GM18951 (cell line): ENCODE measurements around the gene PRR16.

Experiments used
- POLR2A ChIP-seq: IDR thresholded peaks from 4 replicates; pipeline ENCODE4 v1.6.1; 2011; ENCODE audit warnings: mild to moderate bottlenecking; ENCODE audit not compliant: insufficient read length, insufficient read depth; ENCODE audit errors: extremely low read depth
- in situ Hi-C: fragments of 300-500 bp; cut with MboI; formaldehyde crosslinking; loops from one replicate; pipeline ENCODE4 v1.12.0; 2022; ENCODE audit warnings: low sequenced_read_pairs, mixed read lengths, inconsistent platforms; ENCODE audit not compliant: unreplicated experiment

The PRR16 gene

GRCh38 chr5:120471971-120472370 lies 7.9 kb downstream of the PRR16 start:
- in situ Hi-C loops = loop anchor here (25.0 kb wide), 1 partner anchor 1010 kb away; the partner anchor contains the start of gene HSD17B4

DNA sequence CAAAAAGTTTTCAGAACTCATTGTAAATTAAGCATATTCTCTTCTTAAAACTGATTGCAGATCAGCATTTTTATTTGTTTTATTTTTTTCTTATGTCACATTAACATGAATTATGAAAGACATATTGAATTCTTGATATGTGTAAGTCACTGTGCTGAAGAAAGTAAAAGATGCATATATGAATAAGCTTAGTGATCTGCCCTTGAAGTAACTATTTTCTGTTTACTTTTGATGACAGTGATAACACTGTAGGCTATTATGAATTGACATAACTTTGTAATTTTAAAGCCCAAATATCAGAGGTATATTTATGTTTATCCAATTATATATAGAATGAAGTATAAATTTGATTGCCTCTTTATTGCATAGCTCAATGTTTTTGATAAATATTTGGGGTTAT lies 8.8 kb downstream of the PRR16 start:
- TF ChIP-seq POLR2A = no peak
- in situ Hi-C loops = loop anchor here (25.0 kb wide), 1 partner anchor 1011 kb away; the partner anchor contains the start of gene HSD17B4

More at GRCh38 chr5:120471971-120472370, 7.9 kb downstream of the PRR16 start:
- no peak for TF ChIP-seq POLR2A

GRCh38 chr5:120473332-120473731 lies 9.2 kb downstream of the PRR16 start:
- in situ Hi-C loops = loop anchor here (25.0 kb wide), 1 partner anchor 1011 kb away; the partner anchor contains the start of gene HSD17B4

GRCh38 chr5:120476063-120476462 lies 12.0 kb downstream of the PRR16 start:
- in situ Hi-C loops = no loop called here
- TF ChIP-seq POLR2A = no peak

More at GRCh38 chr5:120473332-120473731, 9.2 kb downstream of the PRR16 start:
- TF ChIP-seq POLR2A = no peak

- in situ Hi-C loops = no loop called here
- TF ChIP-seq POLR2A = no peak
These were observed 15.0 kb downstream of the PRR16 start for GRCh38 chr5:120479066-120479465.

- in situ Hi-C loops = no loop called here
- TF ChIP-seq POLR2A = no peak
These were observed 35.9 kb downstream of the PRR16 start for GRCh38 chr5:120499876-120500563.

DNA sequence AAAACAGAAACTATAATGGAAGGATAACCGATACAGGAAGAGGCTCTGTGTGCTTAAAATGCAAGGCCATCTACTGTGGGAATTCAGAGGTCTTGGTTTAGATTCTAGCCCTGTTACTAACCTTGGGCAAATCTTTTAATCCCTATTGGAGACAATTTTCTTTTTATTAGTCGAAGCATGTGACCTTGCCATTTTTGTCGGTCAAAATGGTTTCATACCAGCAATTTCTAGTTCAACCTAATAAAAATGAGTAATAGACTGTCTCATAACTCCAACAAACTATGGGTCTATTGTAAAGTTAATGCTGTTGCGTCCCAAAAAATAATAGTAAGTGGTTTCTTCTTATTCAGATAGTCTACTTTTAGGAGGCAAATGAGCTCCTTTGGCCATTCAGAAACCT lies 38.4 kb downstream of the PRR16 start:
- in situ Hi-C loops = no loop called here
- TF ChIP-seq POLR2A = no peak

DNA sequence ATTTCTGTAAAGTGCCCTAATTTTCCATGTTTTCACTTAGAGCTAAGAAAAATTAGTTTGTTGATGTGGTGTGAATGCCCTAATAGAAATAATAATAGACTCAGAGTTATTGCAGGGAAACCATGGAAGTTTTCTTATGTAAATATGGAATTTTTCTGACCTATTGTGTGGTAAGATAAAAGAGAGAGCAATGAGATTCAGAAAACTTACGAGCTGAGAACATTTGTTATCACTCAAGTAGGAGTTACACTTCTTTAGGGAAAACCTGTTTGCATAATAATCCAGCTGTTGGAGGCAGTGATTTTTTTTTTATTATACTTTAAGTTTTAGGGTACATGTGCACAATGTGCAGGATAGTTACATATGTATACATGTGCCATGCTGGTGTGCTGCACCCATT lies 39.2 kb downstream of the PRR16 start:
- no peak for TF ChIP-seq POLR2A
- in situ Hi-C loops = no loop called here

DNA sequence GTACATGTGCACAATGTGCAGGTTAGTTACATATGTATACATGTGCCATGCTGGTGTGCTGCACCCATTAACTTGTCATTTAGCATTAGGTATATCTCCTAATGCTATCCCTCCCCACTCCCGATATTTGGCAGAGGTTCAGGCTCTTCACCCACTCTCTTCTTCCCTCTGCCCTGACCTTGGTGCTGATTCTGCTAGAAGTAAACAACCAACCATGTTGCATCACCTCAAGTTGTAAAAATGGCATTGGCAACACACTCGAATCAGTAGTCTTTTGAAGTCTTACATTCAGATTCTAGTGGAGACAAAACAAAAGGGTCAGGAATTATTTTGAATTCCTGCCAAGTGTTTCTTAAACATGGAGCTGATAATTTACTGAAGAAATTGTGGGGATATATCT lies 40.0 kb downstream of the PRR16 start:
- no peak for TF ChIP-seq POLR2A
- in situ Hi-C loops = no loop called here

DNA sequence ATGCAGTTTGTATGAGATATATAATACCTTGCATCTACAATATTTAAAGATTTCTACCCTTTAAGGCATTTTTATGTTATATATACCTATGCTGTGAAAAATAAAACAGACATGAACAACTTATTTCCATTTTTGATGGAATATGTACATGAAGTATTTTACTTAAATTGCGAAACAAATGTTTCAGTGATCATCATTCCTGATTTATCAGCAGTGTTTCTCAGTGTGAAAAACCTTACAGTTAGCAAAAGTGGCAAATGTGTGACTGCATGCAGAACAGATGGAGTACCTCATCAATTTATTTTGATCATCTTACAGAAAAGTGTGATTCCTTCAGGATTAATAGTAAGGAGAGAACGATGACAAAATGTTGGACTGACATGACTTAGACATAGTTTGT lies 43.1 kb downstream of the PRR16 start:
- in situ Hi-C loops = no loop called here
- no peak for TF ChIP-seq POLR2A

DNA sequence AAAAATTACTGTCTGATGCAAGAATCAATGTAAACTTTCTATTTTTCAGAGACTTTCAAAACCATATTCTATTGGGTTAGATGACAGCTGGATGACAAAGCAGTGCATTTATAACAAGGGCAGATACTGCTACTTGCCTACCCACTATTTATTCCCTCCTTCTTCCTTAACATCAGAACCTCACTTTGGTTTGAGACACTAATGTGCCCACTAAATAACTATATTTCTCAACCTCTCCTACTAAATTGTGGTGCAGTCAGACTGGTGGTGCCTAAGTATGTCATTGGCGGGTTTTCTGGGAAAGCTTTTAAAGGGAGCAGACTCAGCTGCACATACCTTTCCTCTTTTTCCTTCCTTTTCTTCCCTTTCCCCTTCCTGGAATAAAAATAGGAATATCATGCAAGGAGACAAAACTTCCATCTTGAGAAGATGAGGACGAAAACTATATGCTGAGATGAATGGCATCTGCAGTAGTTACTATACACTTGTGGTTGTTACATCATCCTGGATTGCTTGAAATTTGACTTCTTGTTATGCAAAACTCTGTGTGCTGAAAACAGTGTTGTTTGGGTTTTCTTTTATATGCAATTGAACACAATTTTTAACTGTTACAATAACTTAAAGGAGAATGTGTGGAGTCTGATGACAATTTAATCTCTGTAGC lies 43.8 kb downstream of the PRR16 start:
- in situ Hi-C loops = no loop called here

DNA sequence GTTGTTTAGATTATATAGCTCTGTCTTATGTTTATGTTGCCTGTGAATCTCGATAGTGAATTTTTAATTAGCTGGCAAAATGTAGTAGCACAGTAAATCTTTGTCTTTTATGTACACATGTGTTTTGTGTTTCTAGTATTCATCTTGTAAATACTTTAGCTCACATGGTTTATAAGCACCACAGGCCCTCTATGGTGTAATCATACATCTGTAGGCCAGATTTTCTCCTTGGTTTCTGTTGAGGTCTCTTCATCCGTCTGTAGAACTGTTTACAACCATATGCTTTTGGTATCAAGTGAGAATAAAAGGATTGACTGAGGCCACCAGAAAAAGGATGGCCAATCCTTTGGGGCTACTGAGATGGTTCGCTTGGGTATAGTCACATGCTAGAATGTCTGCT lies 45.0 kb downstream of the PRR16 start:
- in situ Hi-C loops = no loop called here
- TF ChIP-seq POLR2A = no peak

More for the DNA sequence above, 43.8 kb downstream of the PRR16 start:
- TF ChIP-seq POLR2A = no peak

DNA sequence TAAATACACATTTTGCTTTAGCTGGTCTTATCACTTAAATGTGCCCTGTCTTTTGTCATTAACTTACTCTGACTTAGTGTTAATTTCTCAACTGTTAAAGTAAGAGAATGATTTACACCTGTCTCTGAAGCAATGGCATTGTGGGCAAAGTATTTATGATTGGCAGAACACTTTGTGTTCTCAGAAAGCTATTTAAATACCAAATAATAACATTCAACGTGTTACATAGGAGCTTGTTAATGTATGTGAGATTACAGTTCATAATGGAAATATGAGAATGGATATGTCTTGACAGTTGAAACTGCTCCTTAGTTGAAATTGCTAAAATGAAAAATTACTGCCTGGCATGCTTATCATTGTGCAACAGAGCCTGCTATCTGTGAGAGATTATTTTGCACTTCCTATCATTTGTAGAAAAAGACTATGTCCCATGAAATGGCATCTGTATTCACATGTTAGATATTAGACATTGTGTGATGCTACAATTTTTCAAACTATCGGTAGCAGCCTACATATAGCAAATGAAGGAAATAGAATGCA lies 46.1 kb downstream of the PRR16 start:
- no peak for TF ChIP-seq POLR2A
- in situ Hi-C loops = no loop called here

DNA sequence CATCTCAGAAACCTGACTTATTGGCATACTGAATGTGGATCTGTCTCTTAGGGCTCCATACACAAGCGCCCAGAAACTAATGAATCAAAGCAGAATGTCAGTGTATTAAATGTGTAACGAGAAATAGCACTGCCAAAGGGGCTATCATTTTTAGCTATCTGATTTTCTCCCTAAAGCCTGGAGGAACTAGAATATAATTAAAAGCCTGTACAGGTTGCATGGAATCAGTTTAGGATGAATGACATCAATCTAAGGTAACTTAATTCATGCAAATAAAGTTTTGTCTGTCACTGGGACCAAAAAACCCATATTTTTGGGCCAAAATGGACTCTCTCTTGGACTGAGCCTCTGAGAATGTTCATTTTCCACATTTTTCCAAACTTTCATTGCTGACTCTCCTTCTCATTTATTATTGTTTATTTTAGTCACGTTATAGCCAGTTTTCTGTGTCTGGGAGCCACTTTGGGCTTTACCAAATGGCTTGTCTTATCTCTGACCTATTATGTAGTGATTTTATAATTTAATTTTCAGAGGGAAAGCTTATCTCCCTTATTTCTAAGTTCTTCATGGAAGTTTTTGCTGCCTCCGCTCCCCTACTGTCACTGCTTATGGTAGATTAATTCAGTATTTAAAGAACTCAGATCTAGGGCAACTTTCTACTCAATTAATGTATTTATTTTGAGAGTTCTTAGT lies 47.0 kb downstream of the PRR16 start:
- no peak for TF ChIP-seq POLR2A
- in situ Hi-C loops = no loop called here

GRCh38 chr5:120512068-120512467 lies 48.0 kb downstream of the PRR16 start:
- TF ChIP-seq POLR2A = no peak
- in situ Hi-C loops = no loop called here
